Esophagus squamous epithelium (tissue), 5 donors: Measurements from ENCODE around the gene PBX4. TPM values are rescaled to one million over a fixed set of nuclear protein-coding genes. Genes with fewer than 3 reads are reported as not detected.

Experiments used
- DNase-seq: peaks from one replicate; lab custom pipeline; 2025; lab: John Stamatoyannopoulos, UW
- H3K27ac ChIP-seq, 4 donors: fragments of 200-600 bp; sonication (generic); one replicate each; pipeline ENCODE4 v1.5.1; 2016 to 2019; ENCODE audit warnings: mild to moderate bottlenecking in 1 of 4
- H3K27me3 ChIP-seq, 4 donors: fragments of 200-600 bp; sonication (generic); 1 replicate in 3 of 4; 2 replicates in 1 of 4; pipeline versions ENCODE4 v1.5.1 to v1.6.0; 2017 to 2021; ENCODE audit warnings: antibody characterized with exemption in 1 of 4
- H3K36me3 ChIP-seq, 3 donors: fragments of 200-600 bp; sonication (generic); one replicate each; pipeline ENCODE4 v1.5.1; 2016 to 2019
- H3K4me1 ChIP-seq, 3 donors: fragments of 200-600 bp; sonication (generic); one replicate each; pipeline ENCODE4 v1.5.1; 2017 to 2019
- H3K4me3 ChIP-seq, 4 donors: fragments of 200-600 bp; sonication (generic); 1 replicate in 3 of 4; 2 replicates in 1 of 4; pipeline ENCODE4 v1.5.1; 2016 to 2019; ENCODE audit warnings: mild to moderate bottlenecking in 2 of 4, moderate library complexity in 1 of 4
- H3K9me3 ChIP-seq, 3 donors: fragments of 200-600 bp; sonication (generic); one replicate each; pipeline ENCODE4 v1.5.1; 2016 to 2019
- CTCF ChIP-seq, 6 experiments: fragments of 450-650 bp in 4 of 6; fragments of 200-600 bp in 2 of 6; sonication (generic) in 2 of 6; IDR thresholded peaks; one replicate each; pipeline ENCODE4 v1.5.1; 2016 to 2019; ENCODE audit warnings: antibody characterized with exemption in 6 of 6, mild to moderate bottlenecking in 4 of 6, moderate library complexity in 4 of 6
- POLR2A ChIP-seq, 4 donors: fragments of 450-650 bp; IDR thresholded peaks; one replicate each; pipeline ENCODE4 v1.6.1; 2017; ENCODE audit warnings: antibody characterized with exemption in 4 of 4, mild to moderate bottlenecking in 4 of 4, moderate library complexity in 3 of 4
- WGBS, 2 donors: methylation state at CpG; one replicate each; pipeline ENCODE4 v1.1.5; 2018; 5-methylcytosine and 5-hydroxymethylcytosine counted together
- intact Hi-C: fragments of 100-400 bp; cut with DNase I; formaldehyde crosslinking; loops from one replicate; pipeline ENCODE4 v1.15.0; 2022
- total RNA-seq, 4 donors: library from RNA; depleted of rRNA; stranded (reverse); fragments of >200 nt; gene quantifications; one replicate each; pipeline ENCODE4 v1.1.0, GENCODE V29; 2016
- donor health status: DM: yes; HTN: yes; CAD: no.

The PBX4 gene
- total RNA-seq, 4 donors from 2014 or later: 0.61 to 1.9 (median 1.7) TPM

GRCh38 chr19:19656451-19657396, 38.2 kb upstream of the PBX4 start:
- DNase-seq: no peak
- whole genome bisulfite sequencing, 2 donors: 86 to 99% methylated on average over 11 to 14 of the region's 33 CpGs

GRCh38 chr19:19655641-19656343, 37.3 kb upstream of the PBX4 start:
- H3K27ac ChIP-seq: no peak overlapping the region
- H3K4me1 ChIP-seq: peaks cover 0 to 22% (median 9%) of the 10 kb centered on the region in 3 donors
- no peaks in the 10 kb centered on the region for H3K27me3 ChIP-seq
- H3K36me3 ChIP-seq: peaks cover 61 to 95% (median 82%) of the 10 kb centered on the region in 3 donors
- no peaks in the 10 kb centered on the region for H3K9me3 ChIP-seq
- intact Hi-C loops: no loop called here
- no peak overlapping the region for H3K4me3 ChIP-seq
- 95 to 97% methylated on average over 4 to 5 of the region's 27 CpGs for WGBS, 2 donors
- no peak for DNase-seq
- TF ChIP-seq CTCF (IDR thresholded peaks at IDR 0.05) (no peak), POLR2A (IDR thresholded peaks at IDR 0.05) (no peak)

More at GRCh38 chr19:19656451-19657396, 38.2 kb upstream of the PBX4 start:
- intact Hi-C loops: no loop called here
- Histone ChIP-seq H3K36me3 (peaks cover 59 to 93% (median 73%) of the 10 kb centered on the region in 3 donors), H3K4me3 (no peak overlapping the region), H3K9me3 (no peaks in the 10 kb centered on the region), H3K27me3 (no peaks in the 10 kb centered on the region), H3K27ac (no peak overlapping the region), H3K4me1 (peaks cover 1 to 32% (median 18%) of the 10 kb centered on the region in 3 donors)
- TF ChIP-seq POLR2A (IDR thresholded peaks at IDR 0.05): no peak

- peaks cover 61 to 100% (median 87%) of the 10 kb centered on the region in 3 donors for H3K36me3 ChIP-seq
- TF ChIP-seq CTCF (IDR thresholded peaks at IDR 0.05) (no peak), POLR2A (IDR thresholded peaks at IDR 0.05) (no peak)
- no peak overlapping the region for H3K4me3 ChIP-seq
- no peak for DNase-seq
- no peaks in the 10 kb centered on the region for H3K9me3 ChIP-seq
- H3K27ac ChIP-seq: no peak overlapping the region
- H3K4me1 ChIP-seq: peaks cover 0 to 16% (median 7%) of the 10 kb centered on the region in 3 donors
- no peaks in the 10 kb centered on the region for H3K27me3 ChIP-seq
- intact Hi-C loops: no loop called here
- WGBS, 2 donors: 88 to 98% methylated on average over 10 to 11 of the region's 22 CpGs
Measured at GRCh38 chr19:19655051-19655594, 36.6 kb upstream of the PBX4 start.

- intact Hi-C loops: no loop called here
- DNase-seq: no peak
- no peaks in the 10 kb centered on the region for H3K27me3 ChIP-seq
- no peak overlapping the region for H3K27ac ChIP-seq
- peaks cover 61 to 100% (median 84%) of the 10 kb centered on the region in 3 donors for H3K36me3 ChIP-seq
- no peak overlapping the region for H3K4me3 ChIP-seq
- 87% methylated on average over 6 of the region's 15 CpGs; no CpG with 5 or more reads in 1 of the 2 donors for WGBS, 2 donors
- H3K4me1 ChIP-seq: peaks cover 0 to 9% (median 3%) of the 10 kb centered on the region in 3 donors
- no peak for TF ChIP-seq POLR2A (IDR thresholded peaks at IDR 0.05)
- no peak for TF ChIP-seq CTCF (IDR thresholded peaks at IDR 0.05)
- no peaks in the 10 kb centered on the region for H3K9me3 ChIP-seq
Measured at GRCh38 chr19:19654441-19654840, 36.0 kb upstream of the PBX4 start.

GRCh38 chr19:19653597-19654147, 35.2 kb upstream of the PBX4 start:
- TF ChIP-seq POLR2A (IDR thresholded peaks at IDR 0.05) (no peak), CTCF (IDR thresholded peaks at IDR 0.05) (no peak)
- DNase-seq: no peak

More at GRCh38 chr19:19653597-19654147, 35.2 kb upstream of the PBX4 start:
- H3K36me3 ChIP-seq: peaks cover 55 to 100% (median 76%) of the 10 kb centered on the region in 3 donors
- H3K27ac ChIP-seq: no peak overlapping the region
- H3K4me3 ChIP-seq: no peak overlapping the region
- 96% methylated on average over 13 to 18 of the region's 23 CpGs for WGBS, 2 donors
- no peaks in the 10 kb centered on the region for H3K9me3 ChIP-seq
- H3K4me1 ChIP-seq: peaks cover 0 to 1% (median 0%) of the 10 kb centered on the region in 3 donors
- no peaks in the 10 kb centered on the region for H3K27me3 ChIP-seq
- intact Hi-C loops: no loop called here
